ENCODE measurements around the gene ANKK1.

The ANKK1 gene

DNA sequence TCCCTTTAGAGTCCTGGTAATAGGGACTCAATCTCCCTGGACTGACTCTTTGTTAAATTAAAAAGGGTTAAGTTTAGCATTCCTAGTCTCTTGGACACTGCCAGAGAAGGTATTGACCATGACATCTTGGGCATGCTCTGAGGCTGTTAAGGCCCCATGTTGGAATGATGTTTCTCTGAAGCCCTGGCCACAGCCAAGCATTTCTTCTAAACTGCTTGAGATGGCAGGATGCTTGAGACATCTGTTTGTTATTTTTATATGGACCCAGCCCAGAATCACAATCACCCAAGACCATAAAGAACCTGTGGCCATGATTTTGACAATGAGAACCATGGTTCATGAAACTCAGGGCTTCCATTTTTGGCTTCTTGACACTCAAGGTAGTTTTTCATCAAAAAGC, 5.5 kb upstream of the ANKK1 start:
- no peak for DNase-seq

DNA sequence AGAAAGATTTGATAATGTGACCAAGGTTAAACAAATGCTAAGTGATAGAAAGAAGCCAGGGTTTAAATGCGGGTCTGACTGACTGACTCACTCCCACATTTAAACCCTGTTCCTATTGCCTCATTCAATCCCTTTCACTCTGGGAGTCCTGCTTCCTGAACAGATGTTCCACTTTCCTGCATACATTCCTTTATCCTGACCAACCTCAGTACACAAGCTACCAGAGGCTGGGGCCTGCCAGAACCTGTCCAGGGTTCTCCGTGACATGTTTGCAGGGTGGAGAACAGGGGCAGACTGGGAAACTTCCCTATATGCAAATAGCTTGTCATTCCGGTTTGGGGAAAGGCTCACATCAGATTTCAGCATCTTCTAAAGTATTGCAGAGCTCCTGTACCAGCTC, 3.0 kb upstream of the ANKK1 start:
- no peak for DNase-seq

DNA sequence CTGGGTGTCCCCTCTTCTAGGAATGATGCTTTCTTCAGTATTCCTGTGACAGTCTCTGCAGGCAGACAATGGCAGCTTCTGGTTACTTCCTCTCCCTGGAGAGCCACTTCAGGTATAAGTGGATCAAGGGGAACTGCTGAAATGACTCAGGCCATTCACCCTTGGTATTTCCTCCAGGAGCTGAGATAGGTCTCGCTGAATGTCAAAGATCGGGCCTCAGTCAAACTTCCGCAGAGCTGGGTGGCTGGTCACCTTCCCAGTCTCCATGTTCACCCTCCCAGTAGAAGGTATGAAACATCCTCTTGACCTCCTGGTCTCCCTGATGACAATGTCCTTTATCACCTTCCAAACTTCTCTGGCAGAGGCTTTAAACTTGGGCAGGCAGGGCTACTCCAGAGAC, 1.8 kb upstream of the ANKK1 start:
- DNase-seq = no peak

DNA sequence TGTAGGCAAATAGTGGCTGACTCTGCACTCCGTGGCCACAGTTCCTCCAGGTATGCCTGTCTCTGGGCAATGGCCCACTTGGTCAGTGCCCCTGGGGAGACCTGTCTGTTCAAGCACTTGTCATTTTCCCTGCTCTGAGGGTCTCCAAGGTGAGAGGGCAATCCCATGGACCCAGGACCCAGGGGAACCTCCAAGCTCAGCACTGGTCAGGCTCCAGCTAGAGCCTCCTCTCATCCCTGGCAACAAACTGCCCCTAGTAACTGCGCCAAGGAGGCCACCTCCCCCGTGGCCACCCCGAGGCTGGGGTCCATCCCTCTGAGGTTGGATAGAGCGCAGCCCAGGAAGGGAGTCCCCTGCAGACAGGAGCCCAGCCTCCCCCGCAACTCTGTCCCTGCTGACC, 713 bp upstream of the ANKK1 start:
- no peak for DNase-seq

DNA sequence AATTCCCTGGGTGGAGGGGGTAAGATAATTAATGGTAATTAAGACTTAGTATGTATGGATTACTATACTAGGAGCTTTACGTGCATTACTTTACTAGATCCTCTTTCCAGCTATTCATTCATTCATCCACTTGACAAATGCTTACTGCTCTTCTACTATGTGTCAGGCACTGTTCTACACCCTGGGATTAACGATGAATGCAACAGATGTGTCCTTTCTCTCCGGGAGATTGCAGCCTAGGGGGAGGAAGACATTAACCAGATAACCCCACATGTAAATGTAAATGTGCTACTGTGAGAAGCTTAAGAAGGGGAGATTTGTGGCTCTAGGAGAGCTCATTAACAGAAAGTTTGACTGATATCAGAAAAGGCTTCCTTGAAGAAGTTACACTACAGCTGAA, 1.7 kb downstream of the ANKK1 start:
- DNase-seq = no peak

DNA sequence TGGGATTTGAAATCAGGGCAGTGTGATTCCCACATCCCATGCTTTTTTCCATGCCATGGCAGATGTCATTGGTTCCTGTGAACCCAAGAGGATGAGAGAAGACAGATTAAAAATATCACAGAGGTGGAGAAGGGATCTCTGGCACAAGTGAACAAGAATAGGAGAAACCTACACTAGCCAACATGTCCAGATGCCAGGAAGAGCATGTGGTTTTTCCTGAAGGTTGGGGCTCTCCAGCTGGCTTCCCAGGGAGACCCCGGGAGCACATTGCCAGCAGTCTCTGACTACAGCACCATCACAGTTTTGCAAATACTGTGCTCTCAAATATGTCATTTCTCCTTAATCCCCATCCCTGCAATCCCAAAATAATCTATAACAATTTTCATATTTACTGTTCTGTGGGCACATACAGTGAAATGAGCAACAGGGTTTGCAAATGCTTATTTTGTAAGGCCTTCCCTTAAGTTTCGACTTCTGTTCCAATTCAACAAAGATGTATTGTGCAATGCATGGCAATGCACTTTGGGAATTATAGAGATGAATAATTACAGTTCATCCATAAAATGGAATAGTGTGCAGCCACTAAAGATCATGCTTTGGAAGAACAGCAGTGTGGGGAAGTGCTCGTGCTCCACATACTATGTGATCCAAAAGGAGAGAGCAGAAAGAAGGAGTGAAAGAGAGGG, 4.8 kb downstream of the ANKK1 start:
- DNase-seq = no peak

DNA sequence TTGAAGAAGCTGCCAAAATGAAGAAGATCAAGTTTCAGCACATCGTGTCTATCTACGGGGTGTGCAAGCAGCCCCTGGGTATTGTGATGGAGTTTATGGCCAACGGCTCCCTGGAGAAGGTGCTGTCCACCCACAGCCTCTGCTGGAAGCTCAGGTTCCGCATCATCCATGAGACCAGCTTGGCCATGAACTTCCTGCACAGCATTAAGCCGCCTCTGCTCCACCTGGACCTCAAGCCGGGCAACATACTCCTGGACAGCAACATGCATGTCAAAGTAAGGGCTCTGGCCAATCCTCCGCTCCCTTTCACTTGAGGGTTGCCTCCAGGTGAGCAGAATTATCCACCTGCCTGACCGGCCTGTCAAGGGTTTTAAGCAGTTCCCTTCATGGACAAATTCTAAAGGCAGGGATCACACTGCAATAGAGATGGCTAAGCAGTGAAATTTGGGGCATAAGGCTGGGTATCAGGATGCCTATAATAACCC, 6.0 kb downstream of the ANKK1 start:
- no peak for DNase-seq

DNA sequence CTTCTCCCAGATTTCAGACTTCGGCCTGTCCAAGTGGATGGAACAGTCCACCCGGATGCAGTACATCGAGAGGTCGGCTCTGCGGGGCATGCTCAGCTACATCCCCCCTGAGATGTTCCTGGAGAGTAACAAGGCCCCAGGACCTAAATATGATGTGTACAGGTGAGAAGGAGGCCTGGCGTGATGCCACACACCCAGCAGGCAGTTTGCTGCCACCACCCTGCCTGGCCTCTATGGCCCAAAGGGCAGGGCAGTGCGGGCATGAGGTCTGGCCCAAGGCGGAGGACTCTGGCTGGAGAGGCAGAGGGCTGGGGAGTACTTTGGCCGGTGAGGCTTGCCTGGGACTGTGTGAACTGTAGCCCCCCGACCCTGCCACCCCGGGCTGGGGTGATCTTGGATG, 7.3 kb downstream of the ANKK1 start:
- DNase-seq = no peak

DNA sequence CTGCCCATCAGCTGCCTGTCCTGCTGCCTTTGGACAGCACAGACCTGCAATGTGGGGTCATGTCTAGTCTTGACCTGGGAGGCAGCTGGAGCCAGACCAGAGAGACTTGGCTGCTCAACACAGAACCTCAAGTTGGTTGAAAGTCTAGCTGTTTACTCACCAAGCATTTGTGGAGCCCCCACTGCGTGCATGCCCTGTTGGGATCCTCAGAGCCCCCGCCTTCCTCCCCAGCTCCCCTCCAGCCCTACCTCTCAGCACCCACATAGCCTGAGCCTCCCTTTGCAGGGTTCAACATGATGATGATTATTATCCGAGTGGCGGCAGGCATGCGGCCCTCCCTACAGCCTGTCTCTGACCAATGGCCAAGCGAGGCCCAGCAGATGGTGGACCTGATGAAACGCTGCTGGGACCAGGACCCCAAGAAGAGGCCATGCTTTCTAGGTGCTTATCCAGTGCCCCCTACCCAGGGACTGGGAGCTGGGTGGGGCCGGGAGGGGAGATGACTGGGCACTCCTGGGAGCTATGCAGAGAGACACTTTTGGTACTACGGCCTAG, 8.3 kb downstream of the ANKK1 start:
- DNase-seq = no peak

DNA sequence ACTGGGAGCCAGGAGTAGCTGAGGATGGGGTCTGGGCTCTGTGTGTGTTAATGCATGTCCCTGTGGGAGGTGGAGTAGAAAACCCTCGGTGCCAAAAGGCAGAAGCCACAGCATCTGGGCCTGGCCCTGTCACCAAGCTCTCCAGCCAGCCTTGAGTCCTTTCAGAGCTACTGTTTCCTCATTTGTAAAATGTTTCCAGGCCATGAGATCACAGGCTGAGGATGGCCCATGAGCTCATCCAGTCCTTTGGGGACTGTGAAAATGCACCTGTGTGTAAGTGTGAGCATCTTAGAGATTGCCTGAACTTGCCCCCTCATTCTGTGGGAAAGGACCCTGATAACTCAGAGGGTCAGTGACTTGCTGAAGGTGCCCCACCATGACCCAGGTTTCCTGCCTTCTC, 9.1 kb downstream of the ANKK1 start:
- DNase-seq = no peak

DNA sequence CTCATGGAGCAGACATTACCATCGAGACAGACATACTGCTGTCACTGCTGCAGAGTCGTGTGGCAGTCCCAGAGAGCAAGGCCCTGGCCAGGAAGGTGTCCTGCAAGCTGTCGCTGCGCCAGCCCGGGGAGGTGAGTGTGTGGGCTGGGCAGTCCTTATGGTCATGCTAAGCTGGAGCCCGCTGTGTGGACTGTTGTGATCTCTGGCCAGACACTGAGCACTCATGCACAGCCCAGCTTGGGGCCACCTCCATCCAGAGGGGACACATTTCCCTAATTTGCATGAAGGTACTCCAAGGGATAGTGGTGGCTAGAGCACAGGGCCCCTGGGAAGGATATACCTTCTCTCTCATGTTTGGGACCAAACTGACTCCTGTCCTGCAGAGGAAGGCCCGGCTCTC, 9.6 kb downstream of the ANKK1 start:
- DNase-seq = no peak

DNA sequence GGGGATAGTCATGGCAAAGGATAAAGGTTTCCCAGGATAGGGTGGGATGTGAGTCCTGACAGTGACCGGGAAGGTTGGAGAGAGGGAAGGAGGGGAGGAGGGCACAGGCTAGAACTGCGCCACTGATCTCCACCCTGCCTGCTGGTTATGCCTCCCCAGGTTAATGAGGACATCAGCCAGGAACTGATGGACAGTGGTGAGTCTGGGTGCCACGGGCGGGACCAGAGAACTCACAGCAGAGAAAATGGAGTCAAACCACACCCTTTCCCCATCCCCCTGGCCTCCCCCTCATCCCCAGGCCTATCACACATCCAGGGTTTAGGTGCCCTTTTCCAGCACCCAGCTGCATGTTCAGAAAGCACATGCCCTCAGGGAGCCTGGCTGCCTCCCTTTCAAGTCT, 10.2 kb downstream of the ANKK1 start:
- DNase-seq = no peak

DNA sequence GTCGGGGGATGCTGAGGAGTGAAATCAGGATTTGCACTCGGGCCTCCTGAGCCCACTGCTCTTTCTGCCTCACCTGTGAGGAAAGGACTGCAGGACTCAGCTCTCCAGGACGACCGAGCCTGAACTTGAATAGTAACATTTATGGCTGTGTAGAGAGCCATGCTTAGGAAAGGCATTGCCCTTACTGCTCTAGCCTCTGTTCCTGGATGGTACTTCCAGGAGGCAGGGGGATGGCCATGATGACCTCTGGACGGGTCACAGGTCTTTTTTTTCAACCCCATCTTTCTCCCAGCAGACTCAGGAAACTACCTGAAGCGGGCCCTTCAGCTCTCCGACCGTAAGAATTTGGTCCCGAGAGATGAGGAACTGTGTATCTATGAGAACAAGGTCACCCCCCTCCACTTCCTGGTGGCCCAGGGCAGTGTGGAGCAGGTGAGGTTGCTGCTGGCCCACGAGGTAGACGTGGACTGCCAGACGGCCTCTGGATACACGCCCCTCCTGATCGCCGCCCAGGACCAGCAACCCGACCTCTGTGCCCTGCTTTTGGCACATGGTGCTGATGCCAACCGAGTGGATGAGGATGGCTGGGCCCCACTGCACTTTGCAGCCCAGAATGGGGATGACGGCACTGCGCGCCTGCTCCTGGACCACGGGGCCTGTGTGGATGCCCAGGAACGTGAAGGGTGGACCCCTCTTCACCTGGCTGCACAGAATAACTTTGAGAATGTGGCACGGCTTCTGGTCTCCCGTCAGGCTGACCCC, 11.3 kb downstream of the ANKK1 start:
- DNase-seq = no peak

DNA sequence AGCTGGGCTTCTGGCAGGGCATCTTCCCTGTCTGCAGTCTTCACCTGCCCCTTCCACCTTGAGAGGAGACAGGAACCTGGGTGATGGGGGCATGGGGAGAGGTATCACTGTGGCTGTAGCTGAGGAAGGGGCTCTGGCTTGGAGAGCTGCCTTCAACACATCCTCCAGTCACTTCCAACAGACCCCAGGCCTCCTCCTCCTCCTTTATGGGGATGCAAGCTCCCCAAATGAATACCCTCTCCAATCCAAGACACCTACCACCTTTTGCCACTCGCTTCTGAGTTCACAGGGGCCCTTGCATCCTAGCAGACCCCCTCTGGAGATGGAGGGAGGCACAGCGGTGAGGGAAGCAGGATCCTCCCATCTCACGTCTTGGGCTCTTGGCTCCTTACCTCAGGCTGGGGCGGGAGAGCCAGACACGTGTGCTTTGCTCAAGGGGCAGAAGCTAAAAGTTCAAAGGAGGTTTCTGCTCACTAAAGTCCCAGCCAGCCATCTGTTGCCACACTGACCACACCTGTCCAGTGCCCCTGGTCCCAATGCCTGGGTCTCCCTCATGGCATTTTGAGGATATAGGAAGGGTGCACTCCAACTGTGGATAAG, 13.2 kb downstream of the ANKK1 start:
- no peak for DNase-seq

DNA sequence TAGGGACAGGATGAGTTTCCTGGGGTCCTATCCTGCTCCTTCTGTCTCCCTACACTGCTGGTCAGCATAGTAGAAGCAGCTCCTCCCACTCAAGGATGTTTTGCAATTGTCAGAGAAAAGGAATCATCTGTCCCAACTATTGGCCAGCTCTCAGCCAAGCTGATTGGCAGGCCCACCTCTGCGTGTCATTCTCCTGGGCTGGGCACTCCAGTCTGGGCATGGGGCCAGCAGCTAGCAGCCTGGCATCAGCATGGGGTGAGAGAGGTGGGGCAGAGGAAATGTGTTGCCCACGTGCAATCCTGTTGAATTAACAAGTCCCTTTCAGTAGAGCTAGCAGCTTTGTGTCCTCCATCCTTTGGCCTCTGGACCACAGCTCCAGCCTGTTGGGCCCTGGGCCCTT, 14.1 kb downstream of the ANKK1 start:
- DNase-seq = no peak

DNA sequence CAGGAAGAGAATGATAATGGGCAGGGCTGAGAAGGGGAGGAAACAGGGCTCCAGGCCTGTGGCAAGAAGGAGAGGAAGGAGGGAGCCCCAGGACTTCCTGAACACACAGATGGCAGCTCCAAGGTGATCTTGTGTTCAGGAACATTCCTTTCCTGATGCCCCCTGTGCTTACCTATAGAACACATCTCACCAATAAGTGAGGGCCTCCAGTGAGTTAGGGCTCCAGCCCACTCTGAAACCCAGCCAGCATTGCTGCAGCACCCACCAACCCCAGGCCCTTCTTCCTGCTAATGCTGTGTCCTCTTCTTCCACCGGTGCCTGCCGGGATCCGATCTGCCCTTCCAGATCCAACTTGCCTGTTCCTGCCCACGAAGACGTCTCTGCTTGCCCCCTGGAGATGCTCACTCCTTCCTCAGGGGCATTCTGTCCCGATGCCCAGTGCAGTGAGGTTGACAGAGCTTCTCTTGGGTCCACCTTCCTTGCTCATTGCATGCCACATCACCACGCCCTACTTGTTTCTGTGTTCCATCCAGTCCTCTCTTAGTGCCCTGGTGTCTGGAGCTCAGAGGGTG, 17.4 kb downstream of the ANKK1 start:
- DNase-seq = no peak

DNA sequence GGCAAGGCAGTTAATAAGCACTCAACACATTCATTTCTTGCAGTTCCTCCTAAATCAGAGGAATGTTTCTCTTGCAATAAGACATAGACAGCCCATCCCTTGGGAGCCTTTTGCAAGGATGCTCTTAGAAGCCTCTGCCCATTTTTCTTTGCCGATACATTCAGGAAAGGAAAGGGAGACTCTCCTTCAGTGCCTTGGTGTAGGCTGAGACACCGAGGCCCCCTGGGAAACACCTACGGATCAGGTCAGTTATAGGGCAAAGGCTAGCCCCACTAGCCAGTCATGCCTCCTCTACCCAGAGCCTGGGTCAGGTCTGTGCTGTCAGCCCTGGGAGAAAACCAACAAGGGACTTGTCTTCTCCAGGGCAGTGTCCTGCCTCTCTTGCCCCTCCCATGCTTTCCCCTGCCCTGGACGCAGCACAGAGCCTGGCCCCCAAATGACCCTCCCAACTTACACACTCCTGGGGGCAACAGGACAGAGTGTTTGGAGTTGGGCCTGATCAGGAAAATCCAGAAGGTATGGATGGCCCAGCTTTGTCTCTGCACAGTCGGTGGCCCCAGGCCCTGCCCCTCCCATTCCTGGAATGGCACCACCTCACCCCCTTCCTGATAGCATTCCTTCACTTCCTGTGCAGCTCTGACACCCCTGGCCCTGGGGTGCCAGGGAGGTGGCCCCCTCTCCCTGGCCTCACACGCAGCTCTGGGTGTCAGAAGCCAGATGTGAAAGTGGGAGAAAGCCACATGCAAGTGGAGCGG, 18.3 kb downstream of the ANKK1 start:
- DNase-seq = no peak

DNA sequence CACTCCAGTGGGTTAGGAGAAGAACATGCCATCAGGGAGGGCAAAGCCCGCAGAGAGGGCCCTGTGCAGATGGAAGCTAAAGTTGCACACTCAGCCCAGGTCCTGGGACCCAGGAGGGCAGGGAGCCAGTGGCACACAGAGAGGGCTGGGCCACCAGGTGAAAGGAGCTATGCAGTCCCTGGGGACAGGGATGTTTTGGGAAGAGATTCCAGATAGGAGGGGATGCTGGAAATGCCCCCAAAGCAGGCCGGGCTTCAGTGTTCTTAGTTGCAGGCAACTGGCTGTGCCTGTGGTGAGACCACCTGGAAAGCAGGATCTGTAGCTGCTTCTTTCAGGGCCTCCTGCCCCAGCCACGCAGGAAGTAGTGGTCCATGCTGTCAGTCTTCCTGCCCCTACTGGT, 19.6 kb downstream of the ANKK1 start:
- DNase-seq = no peak

DNA sequence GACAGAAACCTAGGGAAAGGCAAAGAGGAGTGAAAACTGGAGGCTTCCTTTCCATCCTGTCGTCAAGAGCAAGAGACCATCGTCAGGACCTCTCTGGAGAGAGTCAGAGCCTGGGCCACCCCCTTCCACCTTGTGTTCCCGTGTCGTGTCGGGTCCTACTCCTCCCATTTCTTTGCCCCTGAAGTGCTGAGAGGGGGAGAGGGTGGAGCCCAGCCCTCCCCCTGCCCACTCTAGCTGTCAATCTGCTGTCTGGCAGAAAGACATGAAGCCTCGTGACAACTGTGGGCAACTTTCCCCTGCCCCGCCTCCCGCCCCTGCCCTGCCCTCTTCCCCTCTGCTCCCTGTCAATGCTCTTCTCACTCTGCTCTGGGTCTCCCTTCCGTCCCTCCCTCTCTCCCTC, 20.6 kb downstream of the ANKK1 start:
- DNase-seq = no peak

DNA sequence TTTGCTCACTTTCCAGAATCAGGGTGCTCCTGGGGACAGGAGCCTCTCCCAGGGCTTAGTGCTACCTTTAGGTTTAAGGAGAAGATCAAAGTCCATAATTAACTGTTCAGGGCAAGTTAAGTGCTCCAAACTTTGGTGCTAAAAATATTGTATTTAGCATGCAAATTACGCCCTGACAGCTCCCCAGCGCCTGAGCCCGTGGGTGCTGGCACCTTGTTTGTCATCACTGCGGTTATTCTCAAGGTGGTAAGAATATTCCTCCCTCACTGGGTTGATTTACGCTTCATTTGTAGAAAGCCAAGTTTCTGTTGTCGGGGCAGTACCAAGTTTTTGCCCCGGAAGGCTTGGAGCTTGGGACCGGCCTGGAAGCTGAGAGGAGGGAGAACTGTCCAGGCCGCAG, 21.3 kb downstream of the ANKK1 start:
- no peak for DNase-seq

DNA sequence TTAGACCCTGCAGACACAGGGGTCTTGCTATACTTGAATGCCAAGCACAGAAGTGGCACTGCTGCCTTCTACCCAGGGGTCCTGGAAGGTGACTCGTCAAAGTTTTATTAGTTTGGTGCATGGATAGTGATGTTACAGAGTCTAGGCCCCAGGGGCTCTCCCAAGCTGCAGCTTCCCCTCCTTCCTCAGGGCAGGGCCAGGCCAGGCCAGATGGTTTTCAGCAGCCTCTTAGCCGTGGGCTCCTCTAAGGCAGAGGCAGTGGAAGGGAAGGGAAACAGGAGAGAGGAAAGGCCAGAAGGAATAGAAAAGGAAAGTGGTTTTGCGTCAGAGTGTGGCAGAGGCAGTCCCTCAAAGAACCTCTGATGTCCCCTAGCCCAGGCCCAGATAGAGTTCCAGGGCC, 21.9 kb downstream of the ANKK1 start:
- DNase-seq = no peak

DNA sequence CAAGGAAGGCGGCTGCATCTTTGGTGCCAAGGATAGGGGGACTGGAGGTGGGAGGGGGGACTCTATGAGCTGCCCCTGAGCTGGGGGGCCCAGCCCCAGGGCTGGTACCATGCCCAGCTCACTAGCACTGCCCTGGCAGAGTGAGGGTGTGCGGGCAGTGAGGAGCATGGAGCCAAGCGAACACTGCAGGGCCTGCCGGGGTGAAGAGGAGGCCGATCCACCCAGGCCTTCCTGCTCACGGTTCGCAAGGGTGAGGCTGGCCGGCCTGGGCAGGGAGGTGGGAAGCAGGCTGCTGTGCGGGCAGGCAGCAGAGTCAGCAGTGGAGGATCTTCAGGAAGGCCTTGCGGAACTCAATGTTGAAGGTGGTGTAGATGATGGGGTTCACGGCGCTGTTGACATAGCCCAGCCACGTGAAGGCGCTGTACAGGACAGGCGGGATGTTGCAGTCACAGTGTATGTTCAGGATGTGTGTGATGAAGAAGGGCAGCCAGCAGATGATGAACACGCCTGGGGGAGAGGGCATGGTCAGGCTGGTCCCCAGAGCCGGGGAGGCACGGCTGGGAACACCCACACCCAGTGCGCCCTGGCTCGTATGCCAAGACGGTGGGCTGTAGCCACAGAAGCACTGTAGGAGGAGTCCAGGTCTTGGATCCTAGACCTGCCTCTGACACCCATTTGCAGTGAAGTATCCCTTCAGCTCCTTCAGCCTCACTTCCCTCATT, 23.0 kb downstream of the ANKK1 start:
- DNase-seq = no peak

All from activated naive CD4-positive, alpha-beta T cell treated with Interleukin-2 at 50 U/mL for 16 hours (primary cell).